HG03354 (cell line): ENCODE measurements around the gene HELB.

ENCODE experiments used
- ATAC-seq: cut with Tn5 transposase; IDR thresholded peaks from one replicate; pipeline ENCODE4 v1.9.1; 2021; ENCODE audit warnings: mild to moderate bottlenecking; ENCODE audit not compliant: unreplicated experiment, poor library complexity, severe bottlenecking

Gene HELB

DNA sequence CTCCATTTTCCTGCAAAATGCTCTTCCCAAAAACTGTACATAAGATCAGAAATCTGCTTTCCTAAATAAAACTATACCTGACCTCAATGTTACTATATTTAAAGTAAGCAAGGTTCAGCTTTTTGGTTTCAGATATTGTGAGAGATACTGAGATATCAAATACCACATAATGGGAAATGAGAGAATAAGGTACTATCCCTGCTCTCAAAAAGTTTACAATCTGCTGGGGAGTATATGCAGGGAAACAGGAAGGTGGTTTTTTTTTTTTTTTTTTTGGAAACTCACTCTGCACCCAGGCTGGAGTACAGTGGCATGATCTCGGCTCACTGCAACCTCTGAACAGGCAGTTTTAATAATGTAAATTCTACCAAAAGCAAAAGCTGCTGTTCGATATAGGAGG is 49.0 kb downstream of the HELB start:
- no peak for ATAC-seq

DNA sequence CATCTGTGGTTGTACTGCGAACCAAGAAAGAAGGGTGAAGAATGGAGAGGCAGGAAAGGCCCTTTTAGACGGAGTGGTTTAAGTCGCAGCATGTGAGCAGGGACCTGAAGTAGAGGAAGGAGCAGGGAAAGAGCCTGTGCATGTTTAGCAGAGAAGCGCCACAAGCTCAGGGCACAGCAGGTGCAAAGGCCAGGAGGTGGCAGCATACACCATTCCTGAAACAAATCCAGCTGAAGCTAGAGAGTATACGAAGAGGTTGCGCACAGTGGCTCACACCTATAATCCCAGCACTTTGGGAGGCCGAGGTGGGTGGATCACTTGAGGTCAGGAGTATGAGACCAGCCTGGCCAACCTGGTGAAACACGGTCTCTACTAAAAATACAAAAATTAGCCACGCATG is 49.9 kb downstream of the HELB start:
- no peak for ATAC-seq

DNA sequence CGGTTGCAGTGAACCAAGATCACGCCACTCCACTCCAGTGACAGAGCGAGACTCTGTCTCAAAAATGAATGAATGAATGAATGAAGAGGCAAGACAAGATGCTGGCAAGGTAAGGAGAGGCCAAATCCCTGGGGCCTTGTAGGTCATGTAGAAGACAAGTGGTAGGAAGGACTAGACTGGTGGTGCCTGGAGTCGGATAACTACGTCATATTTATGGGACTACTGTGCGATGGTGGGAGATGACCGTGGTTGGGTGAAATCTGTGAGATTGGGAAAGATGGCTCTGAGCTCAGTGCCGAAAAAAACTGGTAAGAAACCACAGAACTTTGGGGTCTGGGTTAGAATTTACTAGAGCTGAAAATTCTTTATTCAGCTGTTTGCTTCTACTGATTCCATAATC is 50.6 kb downstream of the HELB start:
- ATAC-seq: no peak

- no peak for ATAC-seq
Observed at GRCh38 chr12:66354291-66354690, 52.0 kb downstream of the HELB start.

- ATAC-seq: no peak
Observed at GRCh38 chr12:66359300-66359699, 57.0 kb downstream of the HELB start.

- ATAC-seq: no peak
Observed at GRCh38 chr12:66361703-66362102, 59.4 kb downstream of the HELB start.

DNA sequence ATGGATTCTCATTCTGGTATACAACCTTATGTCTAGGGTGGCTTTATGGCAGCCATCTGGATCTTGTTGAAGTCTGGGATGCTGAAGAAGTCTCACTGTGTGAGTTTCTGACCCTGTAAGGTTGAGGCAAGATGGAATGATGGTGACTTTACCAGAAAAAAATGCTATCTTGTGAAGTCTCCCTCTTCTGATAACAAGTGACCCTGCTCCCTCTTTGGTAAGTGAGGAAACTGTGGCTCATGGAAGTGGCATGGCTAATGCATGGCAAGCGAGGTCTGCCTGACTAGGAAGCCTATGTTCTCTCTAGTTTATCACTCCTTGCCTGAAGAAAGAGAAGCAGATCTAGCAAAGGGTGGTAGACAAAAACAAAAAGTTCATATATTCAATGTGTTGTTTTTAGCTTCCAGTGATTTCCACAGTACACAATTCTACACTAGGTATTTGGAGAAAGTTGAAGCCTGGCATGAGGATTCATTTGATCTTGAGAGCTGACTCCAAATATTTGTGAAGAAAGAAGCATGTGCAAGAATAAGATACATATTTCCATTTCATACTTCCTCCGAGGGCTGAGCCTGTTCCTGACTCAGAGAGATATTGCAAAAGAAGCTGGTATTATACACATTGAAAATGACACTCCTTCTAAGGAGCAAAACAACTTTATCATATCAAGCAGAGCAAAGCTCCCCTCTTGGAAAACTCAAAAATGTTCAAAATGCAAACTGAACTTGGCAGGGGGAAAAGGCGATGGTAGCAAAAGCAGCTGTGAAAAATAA is 63.6 kb downstream of the HELB start:
- ATAC-seq: no peak

DNA sequence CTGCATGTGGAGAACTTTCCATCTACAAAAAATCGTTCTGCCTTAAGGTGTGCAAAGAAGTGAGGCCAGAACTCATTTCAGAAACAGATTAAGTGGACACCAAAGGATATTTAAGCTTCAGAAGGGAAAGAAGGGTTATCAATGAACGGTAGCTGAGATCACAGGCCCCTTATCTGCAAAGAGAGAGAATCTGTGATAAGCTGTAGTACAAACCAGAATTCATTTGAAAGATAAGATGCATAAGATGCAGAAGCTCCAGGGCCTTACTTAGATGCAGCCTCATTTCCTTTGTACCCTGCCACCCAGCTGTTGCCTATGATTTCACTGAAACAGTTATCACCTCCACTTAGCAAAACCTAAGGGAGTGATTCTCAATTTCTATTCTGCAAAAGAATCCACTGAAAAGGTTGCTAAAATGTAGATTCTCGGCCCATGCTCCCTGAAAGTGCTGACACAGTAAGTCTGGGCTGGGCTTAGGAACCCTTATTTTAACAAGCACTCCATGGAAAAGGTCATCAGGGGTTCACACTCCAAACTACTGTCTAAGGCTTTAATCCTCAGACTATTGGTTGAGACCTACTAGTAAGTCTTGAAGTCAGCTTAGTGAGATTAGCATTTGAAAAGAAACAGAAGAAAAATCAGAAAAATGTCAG is 64.8 kb downstream of the HELB start:
- no peak for ATAC-seq

DNA sequence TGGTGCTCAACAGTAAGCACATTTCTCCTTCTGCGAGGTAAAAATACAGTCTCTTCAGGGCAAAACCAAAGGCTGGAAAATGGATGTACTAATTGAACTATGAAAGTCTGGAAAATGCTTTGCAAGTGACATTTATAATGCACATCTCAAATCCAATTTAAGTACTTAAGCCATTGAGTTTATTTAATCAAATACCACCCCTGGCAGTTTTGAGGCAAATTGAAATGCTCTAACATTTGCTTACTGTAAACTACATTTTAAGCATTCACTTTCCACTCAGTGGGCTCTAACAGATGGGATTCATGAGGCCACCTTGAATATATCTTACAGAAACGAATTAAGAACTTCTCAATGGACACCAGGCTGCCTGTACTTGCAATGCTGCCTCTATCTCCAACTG is 69.7 kb downstream of the HELB start:
- no peak for ATAC-seq

DNA sequence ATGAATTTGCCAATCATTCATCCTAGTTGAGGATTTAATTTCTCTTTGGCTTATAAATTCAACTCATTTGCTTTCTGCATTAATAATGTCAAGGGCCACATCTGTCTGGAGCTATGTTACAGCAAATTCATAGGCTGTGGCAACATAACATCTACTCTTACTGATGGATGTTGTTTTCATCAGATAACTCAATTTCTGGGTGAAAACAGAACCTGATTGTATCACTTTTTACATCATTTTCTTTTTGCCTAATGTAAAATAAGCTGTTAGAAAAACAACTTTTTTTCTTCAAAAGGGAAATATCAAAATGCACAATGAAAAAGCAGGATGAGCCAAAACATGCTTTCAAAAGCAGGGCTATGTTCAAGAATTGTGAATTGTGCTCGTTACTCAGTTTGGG is 73.3 kb downstream of the HELB start:
- no peak for ATAC-seq

DNA sequence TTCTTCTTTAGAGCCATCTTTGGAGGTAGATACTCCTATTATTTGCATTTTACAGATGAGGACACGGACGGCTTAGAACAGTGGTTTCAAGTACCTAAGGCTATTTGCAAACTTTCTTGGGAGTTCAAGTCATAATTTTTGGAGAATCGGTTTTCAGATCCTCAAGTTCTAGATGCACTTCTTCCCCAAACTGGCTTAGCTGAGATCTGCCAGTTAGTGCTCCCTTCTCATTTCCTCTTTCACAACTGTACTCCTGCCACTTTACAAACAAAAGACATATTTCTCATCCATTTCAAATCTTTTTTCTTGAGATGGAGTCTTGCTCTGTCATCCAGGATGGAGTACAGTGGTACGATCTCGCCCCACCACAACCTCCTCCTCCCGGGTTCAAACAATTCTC is 77.3 kb downstream of the HELB start:
- ATAC-seq: no peak

- ATAC-seq: no peak
Observed at GRCh38 chr12:66380769-66381535, 78.7 kb downstream of the HELB start.

DNA sequence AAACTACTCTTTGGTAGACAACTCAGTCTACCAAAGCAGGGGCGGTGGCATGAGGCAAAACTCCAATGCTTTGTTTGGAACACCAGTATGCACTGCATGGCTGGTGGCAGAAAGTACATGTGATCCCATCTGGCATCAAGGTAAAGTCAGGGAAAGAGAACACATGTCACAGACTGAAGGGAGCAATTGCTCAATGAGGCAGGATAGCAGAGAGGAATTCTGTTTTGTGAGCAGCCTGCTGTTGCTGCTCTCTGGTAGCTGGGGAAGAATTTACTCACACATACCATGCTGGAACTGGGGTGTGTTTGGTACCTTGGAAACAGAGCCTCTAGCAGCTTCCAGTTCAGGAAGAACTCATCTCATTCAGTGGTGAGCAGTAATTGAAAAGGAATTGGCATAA is 84.8 kb downstream of the HELB start:
- no peak for ATAC-seq
